Liver (tissue), 9 donors: ENCODE measurements around the gene SOX5. TPM values are rescaled to one million over a fixed set of nuclear protein-coding genes. Genes with fewer than 3 reads are reported as not detected.

ENCODE experiments used
- DNase-seq: peaks from one replicate; pipeline ENCODE4 v3.0.0-alpha.2; 2017; ENCODE audit warnings: low spot score
- H3K27ac ChIP-seq, 2 donors: one replicate each; pipeline ENCODE4 v1.7.0; 2013; ENCODE audit warnings: inconsistent platforms in 2 of 2, low read length in 2 of 2, control low read depth in 1 of 2, low read depth in 1 of 2, mild to moderate bottlenecking in 1 of 2
- H3K27me3 ChIP-seq, 4 donors: one replicate each; pipeline versions ENCODE4 v1.6.1 to v1.7.0; 2013; ENCODE audit warnings: low read length in 3 of 4, inconsistent platforms in 1 of 4, mild to moderate bottlenecking in 1 of 4, moderate library complexity in 1 of 4; ENCODE audit not compliant: control insufficient read depth in 4 of 4, insufficient read depth in 4 of 4
- H3K36me3 ChIP-seq, 4 donors: one replicate each; pipeline versions ENCODE4 v1.6.1 to v1.7.0; 2013; ENCODE audit warnings: low read length in 3 of 4, mild to moderate bottlenecking in 3 of 4, low read depth in 1 of 4, moderate library complexity in 1 of 4; ENCODE audit not compliant: control insufficient read depth in 4 of 4, insufficient read depth in 3 of 4
- H3K4me1 ChIP-seq, 4 donors: one replicate each; pipeline versions ENCODE4 v1.6.1 to v1.7.0; 2013; ENCODE audit warnings: low read length in 3 of 4, mild to moderate bottlenecking in 3 of 4, moderate library complexity in 1 of 4; ENCODE audit not compliant: control insufficient read depth in 4 of 4, insufficient read depth in 4 of 4
- H3K4me3 ChIP-seq, 3 donors: one replicate each; pipeline versions ENCODE4 v1.6.1 to v1.7.0; 2013; ENCODE audit warnings: low read length in 3 of 3, control low read depth in 1 of 3, low read depth in 1 of 3, mild to moderate bottlenecking in 1 of 3
- H3K9ac ChIP-seq, 2 donors: one replicate each; pipeline ENCODE4 v1.7.0; 2013; ENCODE audit warnings: low read length in 2 of 2, mild to moderate bottlenecking in 2 of 2, moderate library complexity in 2 of 2, control low read depth in 1 of 2, low read depth in 1 of 2
- H3K9me3 ChIP-seq, 4 donors: one replicate each; pipeline versions ENCODE4 v1.6.1 to v1.7.0; 2013; ENCODE audit warnings: low read length in 3 of 4; ENCODE audit not compliant: control insufficient read depth in 4 of 4
- ATF3 ChIP-seq: IDR thresholded peaks from 2 replicates; pipeline ENCODE4 v1.6.1; 2016; ENCODE audit warnings: antibody characterized with exemption
- EGR1 ChIP-seq, 2 donors: IDR thresholded peaks; 2 replicates each; pipeline ENCODE4 v1.6.1; 2016 to 2018; ENCODE audit warnings: antibody characterized with exemption in 2 of 2, low read depth in 2 of 2
- FOXA1 ChIP-seq: IDR thresholded peaks from 2 replicates; pipeline ENCODE4 v1.6.1; 2016; ENCODE audit warnings: antibody characterized with exemption
- FOXA2 ChIP-seq: IDR thresholded peaks from 2 replicates; pipeline ENCODE4 v1.6.1; 2016; ENCODE audit warnings: antibody characterized with exemption
- GABPA ChIP-seq, 2 donors: IDR thresholded peaks in 1 of 2; conservative IDR thresholded peaks in 1 of 2; 2 replicates each; pipeline ENCODE4 v1.6.1; 2016; ENCODE audit warnings: antibody characterized with exemption in 2 of 2, mild to moderate bottlenecking in 1 of 2, moderate library complexity in 1 of 2
- HNF4A ChIP-seq, 2 donors: conservative IDR thresholded peaks; 2 replicates each; pipeline ENCODE4 v1.6.1; 2016; ENCODE audit warnings: antibody characterized with exemption in 2 of 2, mild to moderate bottlenecking in 2 of 2
- HNF4G ChIP-seq: IDR thresholded peaks from 2 replicates; pipeline ENCODE4 v1.6.1; 2016; ENCODE audit warnings: antibody characterized with exemption
- JUND ChIP-seq, 2 donors: IDR thresholded peaks; 2 replicates each; pipeline ENCODE4 v1.6.1; 2016; ENCODE audit warnings: antibody characterized with exemption in 2 of 2
- MAX ChIP-seq: IDR thresholded peaks from 2 replicates; pipeline ENCODE4 v1.6.1; 2016; ENCODE audit warnings: antibody characterized with exemption
- NR2F2 ChIP-seq: IDR thresholded peaks from 2 replicates; pipeline ENCODE4 v1.6.1; 2016; ENCODE audit warnings: antibody characterized with exemption
- RAD21 ChIP-seq, 2 donors: IDR thresholded peaks; 2 replicates each; pipeline ENCODE4 v1.6.1; 2016; ENCODE audit warnings: antibody characterized with exemption in 2 of 2, mild to moderate bottlenecking in 2 of 2
- REST ChIP-seq: IDR thresholded peaks from 2 replicates; pipeline ENCODE4 v1.6.1; 2016; ENCODE audit warnings: antibody characterized with exemption, mild to moderate bottlenecking
- RXRA ChIP-seq, 2 donors: IDR thresholded peaks; 2 replicates each; pipeline ENCODE4 v1.6.1; 2017 to 2018; ENCODE audit warnings: antibody characterized with exemption in 2 of 2, mild to moderate bottlenecking in 1 of 2
- SP1 ChIP-seq: IDR thresholded peaks from 2 replicates; pipeline ENCODE4 v1.6.1; 2018; ENCODE audit warnings: antibody characterized with exemption, mild to moderate bottlenecking
- TAF1 ChIP-seq: conservative IDR thresholded peaks from 2 replicates; pipeline ENCODE4 v1.6.1; 2016; ENCODE audit warnings: antibody characterized with exemption, mild to moderate bottlenecking
- YY1 ChIP-seq: IDR thresholded peaks from 2 replicates; pipeline ENCODE4 v1.6.1; 2016; ENCODE audit warnings: antibody characterized with exemption, mild to moderate bottlenecking
- ZBTB33 ChIP-seq: IDR thresholded peaks from 2 replicates; pipeline ENCODE4 v1.6.1; 2016; ENCODE audit warnings: antibody characterized with exemption
- WGBS: extraction: QIAGEN DNeasy Blood & Tissue Kit; methylation state at CpG from one replicate; pipeline ENCODE4 v1.1.7; 2013; 5-methylcytosine and 5-hydroxymethylcytosine counted together
- polyA plus RNA-seq, 2 donors: library from polyadenylated mRNA; stranded (reverse) in 1 of 2; unstranded in 1 of 2; fragments of 200-250 nt in 1 of 2; fragments of >200 nt in 1 of 2; fragmentation: Nextera tagmentation in 1 of 2; extraction: Ambion mirVana in 1 of 2; gene quantifications; one replicate each; pipeline versions ENCODE4 v1.2.1 to v1.2.3, GENCODE V29; 2013 to 2015
- total RNA-seq, 2 donors: library from RNA; depleted of rRNA; stranded (reverse); fragments of >200 nt; gene quantifications; one replicate each; pipeline ENCODE4 v1.2.3, GENCODE V29; 2014
- TF ChIP-seq, protein P1 (sequence below): fragments of 150-350 bp; IDR thresholded peaks from 2 replicates; pipeline ENCODE4 v1.5.1; 2017; ENCODE audit warnings: improper control_type of control experiment, low read depth, low read length; ENCODE audit not compliant: missing input control
- donor health status: healthy.
- donor health status: healthy.
- donor health status: healthy.
- donor health status: healthy.
- donor health status: healthy.

SOX5 gene
- total and polyA plus RNA-seq, 4 donors = 2.3 to 42.4 (median 12.3) TPM

DNA sequence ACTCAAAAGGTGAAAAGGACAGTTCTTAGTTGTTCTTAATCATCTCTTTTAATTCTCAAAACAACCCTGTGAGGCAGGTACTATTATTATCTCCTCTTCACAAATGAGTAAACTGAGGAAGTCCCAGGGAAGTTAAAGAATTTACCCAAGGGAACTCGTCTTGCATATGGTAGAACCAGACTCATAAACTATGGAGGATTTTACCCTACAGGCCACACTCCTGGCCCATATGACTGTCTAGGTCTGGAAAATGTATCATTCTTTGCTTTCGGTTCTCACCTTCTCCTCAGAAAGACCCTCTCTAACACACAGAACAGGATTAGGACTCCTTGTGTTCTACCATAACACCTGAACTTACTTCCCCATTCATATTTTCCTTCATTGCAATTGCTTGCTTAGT, 18.9 kb downstream of the SOX5 start:
- TF ChIP-seq, protein P1, sequence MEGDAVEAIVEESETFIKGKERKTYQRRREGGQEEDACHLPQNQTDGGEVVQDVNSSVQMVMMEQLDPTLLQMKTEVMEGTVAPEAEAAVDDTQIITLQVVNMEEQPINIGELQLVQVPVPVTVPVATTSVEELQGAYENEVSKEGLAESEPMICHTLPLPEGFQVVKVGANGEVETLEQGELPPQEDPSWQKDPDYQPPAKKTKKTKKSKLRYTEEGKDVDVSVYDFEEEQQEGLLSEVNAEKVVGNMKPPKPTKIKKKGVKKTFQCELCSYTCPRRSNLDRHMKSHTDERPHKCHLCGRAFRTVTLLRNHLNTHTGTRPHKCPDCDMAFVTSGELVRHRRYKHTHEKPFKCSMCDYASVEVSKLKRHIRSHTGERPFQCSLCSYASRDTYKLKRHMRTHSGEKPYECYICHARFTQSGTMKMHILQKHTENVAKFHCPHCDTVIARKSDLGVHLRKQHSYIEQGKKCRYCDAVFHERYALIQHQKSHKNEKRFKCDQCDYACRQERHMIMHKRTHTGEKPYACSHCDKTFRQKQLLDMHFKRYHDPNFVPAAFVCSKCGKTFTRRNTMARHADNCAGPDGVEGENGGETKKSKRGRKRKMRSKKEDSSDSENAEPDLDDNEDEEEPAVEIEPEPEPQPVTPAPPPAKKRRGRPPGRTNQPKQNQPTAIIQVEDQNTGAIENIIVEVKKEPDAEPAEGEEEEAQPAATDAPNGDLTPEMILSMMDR = no peak
- TF ChIP-seq YY1 = no peak
- TF ChIP-seq JUND (IDR thresholded peaks at IDR 0.05) = no peak
- no peak for TF ChIP-seq HNF4A (conservative IDR thresholded peaks at IDR 0.05)
- no peak for TF ChIP-seq NR2F2
- TF ChIP-seq RAD21 (IDR thresholded peaks at IDR 0.05) = no peak
- TF ChIP-seq RXRA (IDR thresholded peaks at IDR 0.05) = no peak
- no peak for TF ChIP-seq FOXA2
- TF ChIP-seq MAX = no peak
- TF ChIP-seq FOXA1 = no peak
- Histone ChIP-seq H3K9me3 (no peaks in the 10 kb centered on the region), H3K4me3 (no peak overlapping the region), H3K36me3 (no peaks in the 10 kb centered on the region), H3K4me1 (peaks cover 0 to 3% (median 0%) of the 10 kb centered on the region in 4 donors), H3K9ac (no peak overlapping the region), H3K27me3 (no peaks in the 10 kb centered on the region), H3K27ac (no peak overlapping the region)
- 92% methylated on average over 2 of the region's 2 CpGs for WGBS
- DNase-seq = no peak

DNA sequence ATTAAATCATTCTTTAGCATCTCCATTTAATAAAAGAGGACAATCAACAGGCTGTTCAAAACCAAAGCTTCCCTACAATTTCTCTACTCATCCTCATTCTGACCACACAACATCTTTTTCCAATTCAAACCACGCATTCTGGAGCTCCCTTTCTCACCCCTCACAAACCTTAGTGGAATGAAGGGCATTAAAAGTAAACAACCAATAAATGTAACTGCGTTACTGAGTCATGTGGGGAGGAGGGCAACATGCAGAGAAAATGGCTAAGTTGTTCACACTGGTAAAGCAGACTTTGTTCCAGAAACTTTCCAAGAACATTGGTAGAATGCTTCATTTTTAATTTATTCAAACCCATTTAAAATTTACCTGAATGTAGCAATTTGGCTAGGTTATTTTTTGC, 19.6 kb downstream of the SOX5 start:
- Histone ChIP-seq H3K4me3 (no peak overlapping the region), H3K27me3 (no peaks in the 10 kb centered on the region), H3K9ac (no peak overlapping the region), H3K9me3 (no peaks in the 10 kb centered on the region), H3K36me3 (no peaks in the 10 kb centered on the region), H3K4me1 (peaks cover 0 to 3% (median 0%) of the 10 kb centered on the region in 4 donors), H3K27ac (no peak overlapping the region)
- WGBS = 74% methylated on average over 2 of the region's 2 CpGs
- no peak for DNase-seq
- TF ChIP-seq JUND (IDR thresholded peaks at IDR 0.05) (no peak), FOXA1 (no peak), GABPA (IDR thresholded peaks at IDR 0.05 in 1 of 2, conservative IDR thresholded peaks at IDR 0.05 in 1 of 2) (no peak), FOXA2 (no peak), NR2F2 (no peak), ATF3 (no peak), YY1 (no peak), MAX (no peak), EGR1 (IDR thresholded peaks at IDR 0.05; ENCODE audit: low read depth in 2 of 2) (no peak), HNF4A (conservative IDR thresholded peaks at IDR 0.05) (no peak), HNF4G (no peak), RAD21 (IDR thresholded peaks at IDR 0.05) (no peak), REST (no peak), SP1 (no peak), ZBTB33 (no peak), RXRA (IDR thresholded peaks at IDR 0.05) (no peak), TAF1 (no peak)
- TF ChIP-seq, protein P1 = no peak
